GM18520 (cell line): Measurements from ENCODE around the gene PLXND1.

Source experiments
- ATAC-seq: cut with Tn5 transposase; IDR thresholded peaks from one replicate; pipeline ENCODE4 v1.9.1; 2021; ENCODE audit not compliant: unreplicated experiment

PLXND1 gene

GRCh38 chr3:129564981-129565644 is 41.4 kb downstream of the PLXND1 start:
- ATAC-seq = no peak

GRCh38 chr3:129563850-129564535 is 42.5 kb downstream of the PLXND1 start:
- no peak for ATAC-seq

- no peak for ATAC-seq
These were observed 43.1 kb downstream of the PLXND1 start for GRCh38 chr3:129563332-129563731.

GRCh38 chr3:129562803-129563202 is 43.7 kb downstream of the PLXND1 start:
- no peak for ATAC-seq

- no peak for ATAC-seq
These were observed 44.7 kb downstream of the PLXND1 start for GRCh38 chr3:129561619-129562248.

- no peak for ATAC-seq
These were observed 45.4 kb downstream of the PLXND1 start for GRCh38 chr3:129560911-129561594.

- ATAC-seq = no peak
These were observed 46.1 kb downstream of the PLXND1 start for GRCh38 chr3:129560269-129560787.

GRCh38 chr3:129559565-129560079 is 46.9 kb downstream of the PLXND1 start:
- ATAC-seq = no peak

- no peak for ATAC-seq
These were observed 47.5 kb downstream of the PLXND1 start for GRCh38 chr3:129558772-129559564.

GRCh38 chr3:129558081-129558771 is 48.2 kb downstream of the PLXND1 start:
- no peak for ATAC-seq

GRCh38 chr3:129557548-129557894 is 49.0 kb downstream of the PLXND1 start:
- ATAC-seq = no peak

GRCh38 chr3:129556890-129557547 is 49.5 kb downstream of the PLXND1 start:
- ATAC-seq = no peak

GRCh38 chr3:129556358-129556695 is 50.1 kb downstream of the PLXND1 start:
- ATAC-seq = no peak

GRCh38 chr3:129555616-129556357 is 50.7 kb downstream of the PLXND1 start:
- no peak for ATAC-seq

- ATAC-seq = no peak
These were observed 51.3 kb downstream of the PLXND1 start for GRCh38 chr3:129555153-129555550.

- ATAC-seq = no peak
These were observed 51.9 kb downstream of the PLXND1 start for GRCh38 chr3:129554356-129555152.

- ATAC-seq = no peak
These were observed 52.8 kb downstream of the PLXND1 start for GRCh38 chr3:129553719-129554118.

GRCh38 chr3:129553171-129553570 is 53.3 kb downstream of the PLXND1 start:
- ATAC-seq = no peak
